Gastrocnemius medialis (tissue), 4 donors: ENCODE results near the gene IDUA. TPM values are rescaled to one million over a fixed set of nuclear protein-coding genes. Genes with fewer than 3 reads are reported as not detected.

Experiments used
- ATAC-seq, 2 donors: fragments of 150-250 bp; one replicate each; pipeline ENCODE4 v1.9.1; 2016
- DNase-seq, 2 donors: peaks; one replicate each; pipeline ENCODE4 v3.0.0-alpha.2; 2019
- H3K27ac ChIP-seq, 4 donors: fragments of 200-600 bp; sonication (generic); 1 replicate in 1 of 4; 2 replicates in 3 of 4; pipeline ENCODE4 v1.5.1; 2016 to 2018; ENCODE audit warnings: mild to moderate bottlenecking in 2 of 4, moderate library complexity in 1 of 4
- H3K27me3 ChIP-seq, 3 donors: fragments of 200-600 bp; sonication (generic) in 2 of 3; 1 replicate in 1 of 3; 2 replicates in 2 of 3; pipeline versions ENCODE4 v1.5.1 to v1.6.0; 2016 to 2019; ENCODE audit warnings: mild to moderate bottlenecking in 1 of 3, moderate library complexity in 1 of 3
- H3K36me3 ChIP-seq, 2 donors: fragments of 200-600 bp; sonication (generic) in 1 of 2; one replicate each; pipeline ENCODE4 v1.5.1; 2017 to 2018
- H3K4me1 ChIP-seq, 2 donors: fragments of 200-600 bp; sonication (generic) in 1 of 2; one replicate each; pipeline ENCODE4 v1.5.1; 2016 to 2017; ENCODE audit warnings: mild to moderate bottlenecking in 2 of 2
- H3K4me3 ChIP-seq, 4 donors: fragments of 200-600 bp; sonication (generic) in 3 of 4; 1 replicate in 1 of 4; 2 replicates in 3 of 4; pipeline ENCODE4 v1.5.1; 2016 to 2019; ENCODE audit warnings: mild to moderate bottlenecking in 2 of 4
- H3K9me3 ChIP-seq, 3 donors: fragments of 200-600 bp; sonication (generic) in 2 of 3; 1 replicate in 1 of 3; 2 replicates in 2 of 3; pipeline ENCODE4 v1.5.1; 2016 to 2019
- POLR2A ChIP-seq, 2 donors: fragments of 450-650 bp; IDR thresholded peaks; one replicate each; pipeline ENCODE4 v1.6.1; 2017; ENCODE audit warnings: antibody characterized with exemption in 2 of 2, mild to moderate bottlenecking in 2 of 2, moderate library complexity in 2 of 2
- in situ Hi-C, 4 donors: fragments of 200-750 bp; cut with MboI; loops; one replicate each; pipeline versions ENCODE4 v1.15.0 to v1.8.0; 2017; ENCODE audit warnings: low sequenced_read_pairs in 4 of 4
- intact Hi-C: fragments of 100-400 bp; cut with DNase I; formaldehyde crosslinking; loops from one replicate; pipeline ENCODE4 v1.15.1; 2023; ENCODE audit warnings: low total_unique reads
- total RNA-seq, 4 donors: library from RNA; depleted of rRNA; stranded (reverse); fragments of >200 nt; gene quantifications; one replicate each; pipeline versions ENCODE4 v1.1.0 to v1.2.3, GENCODE V29; 2016
- TF ChIP-seq, protein P1 (sequence below), 5 experiments: fragments of 450-650 bp in 3 of 5; fragments of 200-600 bp in 2 of 5; sonication (generic) in 2 of 5; IDR thresholded peaks in 4 of 5; conservative IDR thresholded peaks in 1 of 5; 1 replicate in 4 of 5; 2 replicates in 1 of 5; pipeline ENCODE4 v1.5.1; 2016 to 2019; ENCODE audit warnings: antibody characterized with exemption in 5 of 5, mild to moderate bottlenecking in 3 of 5, moderate library complexity in 3 of 5

The IDUA gene
- total RNA-seq, 4 donors from 2014 or later = 0.12 to 10.8 (median 2.4) TPM

DNA sequence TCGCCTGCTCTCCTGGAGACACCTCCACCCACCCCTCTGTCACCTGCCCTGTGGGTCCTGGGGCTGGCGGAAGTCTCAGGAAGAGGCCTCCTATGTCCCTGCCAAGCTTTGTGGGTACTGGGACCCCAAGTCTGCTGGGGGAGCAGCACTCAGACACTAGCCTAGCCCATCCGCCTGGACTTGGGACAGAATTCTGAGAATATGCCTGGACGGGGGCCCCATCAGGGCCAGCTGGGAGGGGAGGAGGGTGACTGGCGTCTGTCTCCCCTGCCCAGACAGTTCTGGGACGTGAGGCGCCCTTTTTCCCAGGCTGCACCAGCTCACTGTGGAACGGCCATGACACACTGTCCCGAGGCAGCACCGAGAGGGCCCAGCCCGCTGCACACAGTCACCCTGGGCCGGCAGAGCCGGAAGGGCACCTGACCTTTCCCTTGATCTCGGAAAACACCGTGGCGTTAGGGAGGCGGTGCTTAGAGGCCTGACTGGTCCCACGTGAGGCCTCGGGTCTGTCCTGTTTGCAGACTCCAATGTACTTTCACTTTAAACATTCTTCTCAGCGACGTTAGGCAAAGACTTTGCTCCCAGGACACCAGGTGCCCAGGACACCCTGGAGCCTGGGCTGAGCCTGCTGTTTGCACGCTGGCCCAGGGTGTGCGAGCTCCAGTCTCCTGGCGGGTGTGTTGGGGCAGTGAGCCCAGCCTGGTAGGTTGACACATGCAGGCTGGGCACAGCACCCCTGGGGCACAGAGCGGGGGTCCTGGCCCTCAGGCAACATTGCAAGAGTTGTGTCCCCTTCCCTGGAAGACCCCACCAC, 5.7 kb downstream of the IDUA start:
- H3K36me3 ChIP-seq = peaks cover 0 to 11% of the 10 kb centered on the region in 2 donors
- H3K9me3 ChIP-seq = no peaks in the 10 kb centered on the region
- peaks cover 2 to 9% of the 10 kb centered on the region in 2 donors for H3K4me1 ChIP-seq
- DNase-seq (no peak), ATAC-seq (peak in 1 of 2 donors; percentile 44)
- no peak overlapping the region for H3K4me3 ChIP-seq
- in situ Hi-C loops (no loop called here), intact Hi-C loops (no loop called here)
- TF ChIP-seq POLR2A (IDR thresholded peaks at IDR 0.05) = no peak
- TF ChIP-seq, protein P1, sequence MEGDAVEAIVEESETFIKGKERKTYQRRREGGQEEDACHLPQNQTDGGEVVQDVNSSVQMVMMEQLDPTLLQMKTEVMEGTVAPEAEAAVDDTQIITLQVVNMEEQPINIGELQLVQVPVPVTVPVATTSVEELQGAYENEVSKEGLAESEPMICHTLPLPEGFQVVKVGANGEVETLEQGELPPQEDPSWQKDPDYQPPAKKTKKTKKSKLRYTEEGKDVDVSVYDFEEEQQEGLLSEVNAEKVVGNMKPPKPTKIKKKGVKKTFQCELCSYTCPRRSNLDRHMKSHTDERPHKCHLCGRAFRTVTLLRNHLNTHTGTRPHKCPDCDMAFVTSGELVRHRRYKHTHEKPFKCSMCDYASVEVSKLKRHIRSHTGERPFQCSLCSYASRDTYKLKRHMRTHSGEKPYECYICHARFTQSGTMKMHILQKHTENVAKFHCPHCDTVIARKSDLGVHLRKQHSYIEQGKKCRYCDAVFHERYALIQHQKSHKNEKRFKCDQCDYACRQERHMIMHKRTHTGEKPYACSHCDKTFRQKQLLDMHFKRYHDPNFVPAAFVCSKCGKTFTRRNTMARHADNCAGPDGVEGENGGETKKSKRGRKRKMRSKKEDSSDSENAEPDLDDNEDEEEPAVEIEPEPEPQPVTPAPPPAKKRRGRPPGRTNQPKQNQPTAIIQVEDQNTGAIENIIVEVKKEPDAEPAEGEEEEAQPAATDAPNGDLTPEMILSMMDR (IDR thresholded peaks at IDR 0.05 in 4 of 5, conservative IDR thresholded peaks at IDR 0.05 in 1 of 5) = no peak
- H3K27me3 ChIP-seq = peaks cover 12 to 13% (median 12%) of the 10 kb centered on the region in 3 donors
- H3K27ac ChIP-seq = no peak overlapping the region

DNA sequence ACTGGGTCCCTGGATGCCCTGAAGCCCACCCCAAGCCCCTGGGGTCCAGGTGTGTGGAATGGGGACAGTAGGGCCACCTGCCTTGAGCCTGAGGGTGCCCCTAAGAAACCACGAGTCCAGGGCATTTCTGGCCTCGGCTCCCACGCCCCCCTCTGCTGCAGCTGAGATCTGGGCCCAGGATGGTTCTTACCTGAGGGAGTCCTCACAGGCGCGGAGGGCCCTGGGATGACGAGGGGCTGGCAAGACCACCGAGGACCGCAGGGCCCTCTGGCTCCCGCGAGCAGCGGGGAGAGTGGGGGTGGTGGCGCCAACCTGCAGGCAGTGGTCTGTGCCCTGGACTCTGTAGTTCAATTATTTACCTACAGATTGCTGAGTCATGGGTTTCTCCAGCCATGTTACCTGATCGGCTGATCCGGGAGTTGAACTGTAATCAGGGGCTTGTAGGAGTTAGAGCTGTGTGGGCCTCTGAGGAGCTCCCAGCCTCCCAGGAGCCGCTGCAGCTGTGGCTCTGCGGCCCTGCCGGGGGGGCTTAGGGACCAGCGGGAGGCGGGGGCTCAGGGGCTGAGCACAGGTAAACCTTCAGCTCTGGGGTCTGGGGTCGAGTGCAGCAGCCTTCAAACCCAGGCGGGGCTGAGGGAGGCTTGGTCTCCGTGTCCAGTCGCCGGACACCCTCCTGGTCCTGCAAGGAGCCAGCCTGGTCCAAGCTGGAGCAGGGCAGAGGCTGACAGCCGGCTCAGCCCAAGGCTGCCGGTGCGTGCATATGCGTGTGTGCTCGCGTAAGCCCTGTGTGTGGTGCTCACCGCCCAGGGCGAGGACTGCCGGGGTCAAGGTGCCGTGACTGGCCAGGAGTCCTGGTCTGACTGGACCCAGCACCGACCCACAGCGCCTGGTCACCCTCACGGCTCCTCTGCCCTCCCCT, 6.5 kb downstream of the IDUA start, which contains the start of gene SLC26A1:
Gene SLC26A1 (minus strand): TSS at position 294 of the 919 bp plus-strand sequence. CDS start 1,701 bp downstream, outside the sequence.
- ATAC-seq = no peak
- Histone ChIP-seq H3K36me3 (peaks cover 0 to 11% of the 10 kb centered on the region in 2 donors), H3K4me3 (no peak within 1 kb of the TSS), H3K9me3 (no peaks in the 10 kb centered on the region), H3K4me1 (peaks cover 7 to 8% of the 10 kb centered on the region in 2 donors), H3K27ac (no peak within 1 kb of the TSS), H3K27me3 (peaks cover 20 to 22% (median 20%) of the 10 kb centered on the region in 3 donors)
- intact Hi-C loops = no loop called here
- no peak for TF ChIP-seq POLR2A (IDR thresholded peaks at IDR 0.05)
- TF ChIP-seq, protein P1 (IDR thresholded peaks at IDR 0.05 in 4 of 5, conservative IDR thresholded peaks at IDR 0.05 in 1 of 5) = no peak
- in situ Hi-C loops = no loop called here
- DNase-seq = no peak

GRCh38 chr4:995311-996026, 8.6 kb downstream of the IDUA start:
- H3K4me3 ChIP-seq = no peak overlapping the region
- peaks cover 0 to 4% of the 10 kb centered on the region in 2 donors for H3K36me3 ChIP-seq
- no peak for ATAC-seq
- no peak for DNase-seq
- intact Hi-C loops = no loop called here
- no peak overlapping the region for H3K27ac ChIP-seq
- in situ Hi-C loops = no loop called here
- no peak for TF ChIP-seq POLR2A (IDR thresholded peaks at IDR 0.05)
- TF ChIP-seq, protein P1 (IDR thresholded peaks at IDR 0.05 in 4 of 5, conservative IDR thresholded peaks at IDR 0.05 in 1 of 5) = no peak
- no peaks in the 10 kb centered on the region for H3K9me3 ChIP-seq
- H3K4me1 ChIP-seq = peaks cover 7 to 8% of the 10 kb centered on the region in 2 donors
- H3K27me3 ChIP-seq = peaks cover 35 to 41% (median 36%) of the 10 kb centered on the region in 3 donors
